A549 treated with Hydrocortisone at 1 μM for 4 hours (cell line): ENCODE data around the gene ARHGEF7. TPM values are rescaled to one million over a fixed set of nuclear protein-coding genes. Genes with fewer than 3 reads are reported as not detected.

ENCODE experiments used
- total RNA-seq: library from RNA; stranded (reverse); fragments of 200-300 nt; extraction: Qiagen RNA extraction; gene quantifications from 5 replicates; pipeline ENCODE4 v1.2.3, GENCODE V29; 2022

Gene ARHGEF7, protein sequence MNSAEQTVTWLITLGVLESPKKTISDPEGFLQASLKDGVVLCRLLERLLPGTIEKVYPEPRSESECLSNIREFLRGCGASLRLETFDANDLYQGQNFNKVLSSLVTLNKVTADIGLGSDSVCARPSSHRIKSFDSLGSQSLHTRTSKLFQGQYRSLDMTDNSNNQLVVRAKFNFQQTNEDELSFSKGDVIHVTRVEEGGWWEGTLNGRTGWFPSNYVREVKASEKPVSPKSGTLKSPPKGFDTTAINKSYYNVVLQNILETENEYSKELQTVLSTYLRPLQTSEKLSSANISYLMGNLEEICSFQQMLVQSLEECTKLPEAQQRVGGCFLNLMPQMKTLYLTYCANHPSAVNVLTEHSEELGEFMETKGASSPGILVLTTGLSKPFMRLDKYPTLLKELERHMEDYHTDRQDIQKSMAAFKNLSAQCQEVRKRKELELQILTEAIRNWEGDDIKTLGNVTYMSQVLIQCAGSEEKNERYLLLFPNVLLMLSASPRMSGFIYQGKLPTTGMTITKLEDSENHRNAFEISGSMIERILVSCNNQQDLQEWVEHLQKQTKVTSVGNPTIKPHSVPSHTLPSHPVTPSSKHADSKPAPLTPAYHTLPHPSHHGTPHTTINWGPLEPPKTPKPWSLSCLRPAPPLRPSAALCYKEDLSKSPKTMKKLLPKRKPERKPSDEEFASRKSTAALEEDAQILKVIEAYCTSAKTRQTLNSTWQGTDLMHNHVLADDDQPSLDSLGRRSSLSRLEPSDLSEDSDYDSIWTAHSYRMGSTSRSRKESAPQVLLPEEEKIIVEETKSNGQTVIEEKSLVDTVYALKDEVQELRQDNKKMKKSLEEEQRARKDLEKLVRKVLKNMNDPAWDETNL
- 19.0 to 25.1 TPM (median 20.1 TPM) in 5 replicates for total RNA-seq

DNA sequence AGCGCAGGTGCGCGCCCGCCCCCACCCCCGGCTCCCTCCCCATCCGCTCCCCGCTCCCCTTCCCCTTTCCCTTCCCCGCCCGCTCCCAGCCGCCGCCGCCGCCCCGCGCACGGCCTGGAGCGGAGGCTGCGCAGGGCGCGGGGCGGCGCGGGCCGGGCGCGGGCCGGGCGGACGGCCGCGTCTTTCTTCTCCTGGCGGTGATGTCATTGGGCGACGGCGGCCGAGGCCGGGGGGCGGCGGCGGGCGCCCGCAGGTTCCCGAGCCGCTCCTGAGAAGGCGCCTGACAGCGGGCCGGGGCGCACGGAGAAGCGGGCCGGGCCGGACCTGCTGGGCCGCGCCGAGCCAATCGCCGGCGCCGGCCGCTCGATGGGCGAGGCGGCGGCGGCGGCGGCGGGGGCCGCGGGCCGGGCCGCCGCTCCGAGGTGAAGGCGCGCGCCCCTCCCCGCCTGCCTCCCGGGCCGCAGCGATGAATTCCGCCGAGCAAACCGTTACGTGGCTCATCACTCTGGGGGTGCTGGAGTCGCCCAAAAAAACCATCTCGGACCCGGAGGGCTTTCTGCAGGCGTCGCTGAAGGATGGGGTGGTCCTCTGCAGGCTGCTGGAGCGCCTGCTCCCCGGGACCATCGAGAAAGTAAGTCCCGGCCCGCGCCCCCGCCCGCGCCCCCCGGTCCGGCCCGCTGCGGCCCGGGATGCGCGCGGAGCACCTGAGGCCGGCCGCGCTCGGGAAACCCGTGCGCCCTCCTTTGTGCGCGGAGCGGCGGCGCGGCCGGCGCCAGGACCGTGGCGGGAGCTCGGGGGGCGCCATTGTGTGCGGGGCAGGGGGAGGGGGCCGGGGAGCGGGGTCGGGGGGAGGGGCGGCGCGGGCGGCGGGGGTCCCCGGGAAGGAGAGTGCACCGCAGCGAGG, at the start of gene ARHGEF7:
TSS of gene ARHGEF7 (plus strand) at position 250 of the 904 bp plus-strand sequence. CDS start at position 467, 217 bp downstream.

DNA sequence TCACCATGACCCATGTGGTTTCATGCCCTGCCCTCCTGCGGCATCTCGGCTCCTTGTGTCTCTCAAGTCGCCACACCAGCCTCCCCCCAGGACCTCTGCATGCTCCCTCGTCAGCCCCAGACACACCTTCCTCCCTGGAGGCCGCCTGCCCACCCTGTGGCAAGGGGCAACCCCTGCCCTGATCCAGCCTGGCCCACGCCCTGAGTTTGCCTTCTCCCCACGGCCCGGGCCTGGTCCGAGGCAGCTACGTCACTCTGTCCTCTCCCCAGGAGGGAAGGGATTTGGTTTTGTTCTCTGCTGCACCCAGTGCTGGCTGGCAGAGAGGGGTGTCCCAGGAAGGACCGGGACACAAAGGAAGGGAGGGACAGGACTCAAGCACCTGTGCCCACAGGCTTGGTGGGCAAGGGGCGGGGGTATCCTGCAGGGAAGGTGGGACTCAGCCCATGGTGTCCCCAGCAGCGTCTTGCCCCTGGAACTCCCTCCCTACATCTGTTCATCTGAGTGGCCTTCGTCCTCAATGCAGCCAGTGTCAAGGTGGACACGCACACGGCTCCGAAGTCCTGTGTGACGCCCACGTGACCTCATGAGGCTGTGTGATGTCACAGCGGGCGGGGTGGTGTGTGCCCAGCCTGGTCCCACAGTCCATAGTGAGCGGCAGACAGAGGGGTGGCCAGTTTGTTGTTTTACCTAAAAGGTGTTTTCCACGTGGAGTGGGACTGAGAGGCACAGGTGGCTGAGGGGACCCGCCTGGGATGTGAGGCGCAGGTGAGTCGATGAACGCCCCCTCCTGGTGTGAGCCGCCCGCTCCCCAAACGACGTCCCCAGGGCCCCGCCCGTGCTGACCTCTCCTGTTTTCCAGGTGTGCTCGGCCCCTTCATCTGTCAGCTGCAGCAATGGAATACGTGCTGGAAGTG, 205.1 kb downstream of the ARHGEF7 start, which contains the start of gene TEX29:
TSS of gene TEX29 (plus strand) at position 645 of the 914 bp plus-strand sequence. CDS start at position 894, 249 bp downstream.

Other genes with a start within 250 kb of the ARHGEF7 start
- 36.5 to 60.3 TPM (median 38.7 TPM) in 5 replicates for gene ANKRD10, start 200.2 kb upstream of the ARHGEF7 start, total RNA-seq
- 0.17 to 0.32 TPM (median 0.18 TPM) in 3 of 5 replicates, not detected in the others for gene TEX29, start 205.3 kb downstream of the ARHGEF7 start, total RNA-seq